Measurements from ENCODE around the gene CR1L.
"Not testable (repeated sequence)": the region's sequence is repeated elsewhere in the genome, so short reads cannot be mapped to it uniquely, and the experiment has no call there.

CR1L gene

GRCh38 chr1:207682872-207683434 is 38.0 kb downstream of the CR1L start:
- DNase-seq (ENCODE audit: low spot score): not testable (repeated sequence)

DNA sequence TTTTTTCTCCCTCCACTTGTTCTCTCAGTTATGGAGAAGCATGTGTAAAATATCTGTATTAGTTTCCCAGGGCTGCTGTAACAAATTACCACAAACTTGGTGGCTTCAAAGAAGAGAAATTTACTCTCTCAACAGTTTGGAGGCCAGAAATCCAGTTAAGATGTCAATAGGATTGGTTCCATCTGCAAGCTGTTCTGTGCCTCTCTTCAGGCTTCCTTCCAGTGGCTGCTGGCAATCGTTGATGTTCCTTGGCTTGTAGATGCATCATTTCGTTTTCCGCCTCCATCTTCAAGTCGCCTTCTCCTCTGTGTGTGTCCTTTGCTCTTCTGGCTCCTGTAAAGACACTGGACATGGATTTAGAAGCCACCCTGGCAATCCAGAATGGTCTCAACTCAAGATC is 45.6 kb downstream of the CR1L start:
- DNase-seq (ENCODE audit: low spot score): not testable (repeated sequence)

GRCh38 chr1:207691010-207691409 is 46.1 kb downstream of the CR1L start:
- no peak for DNase-seq (ENCODE audit: low spot score)

GRCh38 chr1:207691841-207692240 is 46.9 kb downstream of the CR1L start:
- DNase-seq (ENCODE audit: low spot score): no peak

- DNase-seq (ENCODE audit: low spot score): not testable (repeated sequence)
Observed at GRCh38 chr1:207692291-207692690, 47.4 kb downstream of the CR1L start.

- no peak for DNase-seq (ENCODE audit: low spot score)
Observed at GRCh38 chr1:207695891-207696290, 51.0 kb downstream of the CR1L start.

GRCh38 chr1:207698822-207699483 is 54.0 kb downstream of the CR1L start:
- DNase-seq (ENCODE audit: low spot score): peak; percentile 44

GRCh38 chr1:207702317-207702716 is 57.4 kb downstream of the CR1L start:
- DNase-seq (ENCODE audit: low spot score): no peak

DNA sequence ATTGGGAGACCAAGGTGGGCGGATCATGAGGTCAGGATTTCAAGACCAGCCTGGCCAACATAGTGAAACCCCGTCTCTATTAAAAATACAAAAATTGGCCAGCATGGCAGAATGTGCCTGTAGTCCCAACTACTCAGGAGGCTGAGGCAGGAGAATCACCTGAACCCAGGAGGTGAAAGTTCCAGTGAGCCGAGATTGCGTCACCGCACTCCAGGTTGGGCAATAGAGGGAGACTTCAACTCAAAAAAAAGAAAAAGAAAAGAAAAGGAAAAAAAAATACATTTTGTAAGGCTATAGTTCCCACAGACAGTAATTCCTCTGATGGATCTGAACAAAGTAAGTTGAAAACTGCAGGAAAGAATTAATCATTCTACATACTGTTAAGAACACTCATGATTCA is 58.8 kb downstream of the CR1L start:
- no peak for DNase-seq (ENCODE audit: low spot score)

DNA sequence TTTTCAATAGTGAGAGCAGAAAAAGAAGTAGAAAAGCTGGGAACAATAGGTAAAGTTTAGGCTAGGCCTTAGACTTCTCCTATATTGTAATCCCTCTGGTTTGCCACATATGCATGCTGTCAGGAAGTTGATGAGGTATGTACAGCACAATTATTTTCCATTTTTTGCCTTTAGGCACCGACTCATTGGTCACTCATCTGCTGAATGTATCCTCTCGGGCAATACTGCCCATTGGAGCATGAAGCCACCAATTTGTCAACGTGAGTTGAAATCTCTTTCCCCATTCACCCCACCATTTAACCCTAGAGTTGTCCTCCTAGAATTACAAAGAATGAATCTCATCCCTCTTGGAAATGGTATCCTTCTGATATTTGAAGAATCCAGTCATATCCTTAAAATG is 63.1 kb downstream of the CR1L start:
- DNase-seq (ENCODE audit: low spot score): not testable (repeated sequence)

- DNase-seq (ENCODE audit: low spot score): no peak
Observed at GRCh38 chr1:207711285-207711684, 66.4 kb downstream of the CR1L start.

DNA sequence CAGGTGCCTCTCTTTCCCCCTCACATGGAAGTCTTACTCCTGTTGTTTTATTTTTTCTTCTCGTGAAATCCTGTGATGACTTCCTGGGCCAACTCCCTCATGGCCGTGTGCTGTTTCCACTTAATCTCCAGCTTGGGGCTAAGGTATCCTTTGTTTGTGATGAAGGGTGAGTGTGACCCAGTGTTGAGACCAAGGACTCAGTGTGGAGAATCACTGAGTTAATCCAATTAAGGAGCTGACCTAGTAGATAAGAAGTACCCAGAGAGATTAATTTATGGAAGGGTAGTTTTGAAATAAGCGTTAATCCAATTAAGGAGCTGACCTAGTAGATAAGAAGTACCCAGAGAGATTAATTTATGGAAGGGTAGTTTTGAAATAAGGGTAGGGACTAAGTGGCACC is 67.8 kb downstream of the CR1L start:
- not testable (repeated sequence) for DNase-seq (ENCODE audit: low spot score)

DNA sequence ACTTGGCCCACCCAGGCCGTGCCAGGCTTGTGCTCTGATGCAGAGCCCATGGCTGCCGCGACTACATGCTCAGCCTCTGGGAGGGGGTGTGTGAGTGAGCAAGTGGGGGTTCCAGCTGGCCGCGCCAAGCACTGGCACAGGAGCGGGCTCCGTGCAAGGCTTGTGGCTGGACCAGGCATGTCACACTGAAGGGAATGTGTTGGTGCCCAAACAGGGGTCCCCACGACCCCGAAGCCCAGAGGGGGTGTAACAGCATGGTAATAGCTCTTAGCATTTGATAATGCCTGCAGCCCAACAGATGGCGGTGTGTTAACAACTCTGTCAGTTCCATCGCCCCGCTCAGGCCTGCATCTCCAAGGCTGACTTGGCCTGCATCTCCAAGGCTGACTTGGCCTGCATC is 68.6 kb downstream of the CR1L start:
- DNase-seq (ENCODE audit: low spot score): no peak

GRCh38 chr1:207719234-207719633 is 74.3 kb downstream of the CR1L start:
- DNase-seq (ENCODE audit: low spot score): no peak

GRCh38 chr1:207728200-207728858 is 83.4 kb downstream of the CR1L start:
- not testable (repeated sequence) for DNase-seq (ENCODE audit: low spot score)

DNA sequence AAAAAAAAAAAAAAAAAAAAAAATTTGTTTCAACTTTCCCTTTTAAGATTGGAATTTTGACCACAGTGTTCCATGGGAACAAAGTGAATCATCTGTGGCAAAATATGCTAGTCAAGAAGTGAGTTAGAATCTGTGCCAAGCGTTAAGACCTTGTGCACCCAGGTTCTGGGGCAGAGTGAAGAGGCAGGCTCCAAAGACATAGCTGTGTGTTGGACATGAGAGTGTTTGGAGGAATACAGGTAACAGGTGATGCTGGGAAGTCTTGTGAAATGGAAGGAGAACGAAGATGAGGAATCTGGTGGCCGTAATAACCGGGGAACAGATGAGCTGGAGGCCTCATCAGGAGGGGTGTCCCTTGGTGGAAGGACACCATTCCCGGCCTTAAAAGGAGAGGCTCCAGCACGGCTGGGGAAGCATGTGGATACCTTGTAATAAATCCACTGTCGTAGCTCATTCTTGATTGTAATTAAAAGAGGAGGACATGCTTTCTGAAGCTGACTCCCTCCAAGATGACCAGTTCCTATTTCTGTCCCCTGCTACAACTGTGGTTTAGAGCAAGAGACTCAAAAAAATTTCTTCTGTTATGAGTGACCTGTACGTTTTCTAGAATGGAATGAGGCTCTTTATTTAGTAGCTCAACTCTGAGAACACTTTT is 92.7 kb downstream of the CR1L start:
- DNase-seq (ENCODE audit: low spot score): not testable (repeated sequence)

DNA sequence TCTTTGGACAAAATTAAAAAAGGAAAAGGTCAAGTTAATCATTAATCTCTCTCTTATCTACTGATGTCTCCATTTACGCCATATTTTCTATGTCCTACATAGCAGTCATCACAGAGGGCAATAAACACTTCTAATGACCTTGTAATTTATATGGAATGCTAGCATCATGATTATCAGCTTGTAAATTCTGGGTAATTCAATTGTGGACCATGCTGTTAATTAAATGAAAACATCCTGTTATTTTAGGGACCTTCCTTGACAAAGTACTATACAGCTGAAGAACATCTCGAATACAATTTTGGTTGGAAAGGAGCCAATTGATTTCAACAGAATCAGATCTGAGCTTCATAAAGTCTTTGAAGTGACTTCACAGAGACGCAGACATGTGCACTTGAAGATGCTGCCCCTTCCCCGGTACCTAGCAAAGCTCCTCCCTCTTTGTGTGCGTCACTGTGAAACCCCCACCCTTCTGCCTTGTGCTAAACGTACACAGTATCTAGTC is 93.3 kb downstream of the CR1L start:
- DNase-seq (ENCODE audit: low spot score): not testable (repeated sequence)

- DNase-seq (ENCODE audit: low spot score): no peak
Observed at GRCh38 chr1:207740207-207740606, 95.3 kb downstream of the CR1L start.

- no peak for DNase-seq (ENCODE audit: low spot score)
Observed at GRCh38 chr1:207742850-207743555, 98.1 kb downstream of the CR1L start.

- DNase-seq (ENCODE audit: low spot score): no peak
Observed at GRCh38 chr1:207744000-207744534, 99.1 kb downstream of the CR1L start.

GRCh38 chr1:207745285-207745684 is 100.4 kb downstream of the CR1L start:
- DNase-seq (ENCODE audit: low spot score): no peak
